ENCODE results near the gene C2orf69.

Gene C2orf69

DNA sequence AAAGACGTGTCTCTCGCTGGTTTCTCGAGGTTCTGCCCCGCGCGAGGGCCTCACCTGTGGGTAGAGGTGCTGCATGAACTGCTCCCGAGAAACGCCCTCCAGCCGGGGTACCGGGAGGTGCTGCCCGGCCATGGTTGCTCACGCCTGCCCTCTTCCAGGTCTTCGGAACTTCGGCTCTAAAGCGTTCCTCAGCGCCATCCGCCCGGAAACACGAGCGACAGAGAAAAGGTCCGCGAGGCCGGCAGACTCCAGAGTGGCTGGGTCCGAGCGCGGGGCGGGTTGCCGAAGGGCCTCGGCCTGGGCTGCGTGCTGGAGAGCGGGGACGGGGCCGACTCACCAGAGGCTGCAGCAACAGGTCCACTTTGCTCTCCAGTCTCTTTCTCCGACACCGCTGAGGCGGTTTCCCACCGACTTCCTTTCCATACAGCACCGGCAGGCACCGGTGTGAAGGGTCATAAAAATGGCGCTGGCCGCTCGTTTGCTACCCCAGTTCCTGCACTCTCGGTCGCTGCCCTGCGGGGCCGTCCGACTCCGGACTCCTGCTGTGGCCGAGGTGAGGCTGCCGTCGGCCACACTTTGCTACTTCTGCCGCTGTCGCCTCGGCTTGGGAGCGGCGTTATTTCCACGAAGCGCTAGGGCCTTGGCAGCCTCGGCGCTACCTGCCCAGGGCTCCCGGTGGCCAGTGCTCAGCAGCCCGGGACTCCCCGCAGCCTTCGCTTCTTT, 44.4 kb downstream of the C2orf69 start, which contains the start of the genes MAIP1 and TYW5:
MAIP1 (plus strand) TSS at position 244 of the 723 bp plus-strand sequence; CDS start at position 461, 217 bp downstream.
TYW5 (minus strand) TSS at position 153 of the 723 bp plus-strand sequence; CDS start at position 132, 21 bp downstream.
- DNase-seq (ENCODE audit: low read depth), result peak; percentile 43
- H3K4me3 ChIP-seq (ENCODE audit: control insufficient read depth, low read depth, low read length), result peak within 1 kb of the TSS; percentile 90
- peak; percentile 28 for TF ChIP-seq CTCF (IDR thresholded peaks at IDR 0.05; ENCODE audit: control insufficient read depth, insufficient read depth, low read depth, low read length, missing control alignments)

GRCh38 chr2:199956062-199956380, 44.9 kb downstream of the C2orf69 start:
- peak overlapping the region; percentile 90 for H3K4me3 ChIP-seq (ENCODE audit: control insufficient read depth, low read depth, low read length)
- TF ChIP-seq CTCF (IDR thresholded peaks at IDR 0.05; ENCODE audit: control insufficient read depth, insufficient read depth, low read depth, low read length, missing control alignments), result no peak
- no peak for DNase-seq (ENCODE audit: low read depth)

GRCh38 chr2:199958014-199958413, 46.9 kb downstream of the C2orf69 start:
- H3K4me3 ChIP-seq (ENCODE audit: control insufficient read depth, low read depth, low read length), result no peak overlapping the region
- DNase-seq (ENCODE audit: low read depth), result no peak
- TF ChIP-seq CTCF (IDR thresholded peaks at IDR 0.05; ENCODE audit: control insufficient read depth, insufficient read depth, low read depth, low read length, missing control alignments), result no peak

GRCh38 chr2:199962203-199962602, 51.1 kb downstream of the C2orf69 start:
- TF ChIP-seq CTCF (IDR thresholded peaks at IDR 0.05; ENCODE audit: control insufficient read depth, insufficient read depth, low read depth, low read length, missing control alignments), result no peak
- no peak for DNase-seq (ENCODE audit: low read depth)
- H3K4me3 ChIP-seq (ENCODE audit: control insufficient read depth, low read depth, low read length), result no peak overlapping the region

DNA sequence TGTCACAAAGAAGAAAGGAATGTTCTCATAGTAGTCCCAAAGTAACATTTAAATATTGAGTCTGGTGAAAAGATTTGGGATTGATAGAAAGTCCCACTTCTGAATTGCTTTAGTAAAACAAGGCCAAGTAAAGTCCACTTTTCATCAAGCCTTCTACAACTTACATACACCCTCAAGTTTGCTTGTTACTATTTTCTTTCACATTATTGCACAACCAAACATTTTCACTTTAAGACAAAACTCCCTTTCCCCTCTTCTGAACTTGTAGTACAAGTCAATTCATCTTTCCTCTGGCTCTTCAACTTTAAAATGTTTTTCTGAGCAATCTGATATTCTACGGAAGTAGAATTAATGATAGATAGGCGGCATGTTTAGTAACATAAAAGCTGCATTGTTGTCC, 55.3 kb downstream of the C2orf69 start:
- no peak overlapping the region for H3K4me3 ChIP-seq (ENCODE audit: control insufficient read depth, low read depth, low read length)
- no peak for TF ChIP-seq CTCF (IDR thresholded peaks at IDR 0.05; ENCODE audit: control insufficient read depth, insufficient read depth, low read depth, low read length, missing control alignments)
- no peak for DNase-seq (ENCODE audit: low read depth)

- no peak for TF ChIP-seq CTCF (IDR thresholded peaks at IDR 0.05; ENCODE audit: control insufficient read depth, insufficient read depth, low read depth, low read length, missing control alignments)
- no peak overlapping the region for H3K4me3 ChIP-seq (ENCODE audit: control insufficient read depth, low read depth, low read length)
Measured at GRCh38 chr2:199966976-199967375, 55.9 kb downstream of the C2orf69 start.

More at GRCh38 chr2:199966976-199967375, 55.9 kb downstream of the C2orf69 start:
- DNase-seq (ENCODE audit: low read depth), result no peak

All from AG09309 (cell line).